Lower leg skin (tissue), 3 donors: ENCODE results near the gene ABHD4.

ENCODE experiments used
- CTCF ChIP-seq, 3 donors: fragments of 450-650 bp; IDR thresholded peaks; one replicate each; pipeline ENCODE4 v1.5.1; 2016; ENCODE audit warnings: antibody characterized with exemption in 3 of 3, mild to moderate bottlenecking in 3 of 3, moderate library complexity in 2 of 3
- POLR2A ChIP-seq, 2 donors: fragments of 450-650 bp; IDR thresholded peaks; one replicate each; pipeline ENCODE4 v1.6.1; 2016 to 2017; ENCODE audit warnings: antibody characterized with exemption in 2 of 2, mild to moderate bottlenecking in 1 of 2, moderate library complexity in 1 of 2

- TF ChIP-seq CTCF (IDR thresholded peaks at IDR 0.05) (no peak), POLR2A (IDR thresholded peaks at IDR 0.05) (no peak)
These were observed 50.4 kb downstream of the ABHD4 start for GRCh38 chr14:22648506-22648905.
